ENCODE data around the gene TMEM185B.

The TMEM185B gene

DNA sequence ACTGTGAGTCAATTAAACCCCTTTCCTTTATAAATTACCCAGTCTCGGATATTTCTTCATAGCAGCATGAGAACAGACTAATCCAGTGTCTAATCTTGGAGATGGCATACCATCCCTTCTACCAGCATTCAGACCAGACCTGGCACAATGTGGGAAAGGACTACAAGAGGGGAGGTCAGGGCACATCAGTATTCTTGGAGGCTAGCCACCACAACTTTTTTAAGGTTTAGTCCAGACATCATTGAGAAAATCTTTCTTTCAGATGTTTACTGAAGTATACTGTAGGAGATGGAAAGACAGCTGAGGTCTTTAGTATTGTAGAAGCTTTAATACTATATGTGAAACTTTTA is 33.4 kb upstream of the TMEM185B start:
- H3K27me3 Mint-ChIP-seq (ENCODE audit: low read depth), result no peaks in the 10 kb centered on the region
- no peak overlapping the region for H3K27ac Mint-ChIP-seq
- H3K4me1 Mint-ChIP-seq (ENCODE audit: low read depth), result peaks cover 54% of the 10 kb centered on the region
- peaks cover 13% of the 10 kb centered on the region for H3K9me3 Mint-ChIP-seq
- H3K36me3 Mint-ChIP-seq (ENCODE audit: low read depth), result peaks cover 51% of the 10 kb centered on the region
- peak overlapping the region; percentile 95 for H3K4me3 Mint-ChIP-seq
- no peak for DNase-seq (ENCODE audit: low spot score)

GRCh38 chr2:120255986-120256650 is 32.9 kb upstream of the TMEM185B start:
- no peak for DNase-seq (ENCODE audit: low spot score)
- peak overlapping the region; percentile 95 for H3K4me3 Mint-ChIP-seq
- H3K9me3 Mint-ChIP-seq, result peaks cover 13% of the 10 kb centered on the region
- H3K27me3 Mint-ChIP-seq (ENCODE audit: low read depth), result no peaks in the 10 kb centered on the region
- H3K36me3 Mint-ChIP-seq (ENCODE audit: low read depth), result peaks cover 51% of the 10 kb centered on the region
- peak overlapping the region; percentile 2 for H3K27ac Mint-ChIP-seq
- H3K4me1 Mint-ChIP-seq (ENCODE audit: low read depth), result peaks cover 57% of the 10 kb centered on the region

DNA sequence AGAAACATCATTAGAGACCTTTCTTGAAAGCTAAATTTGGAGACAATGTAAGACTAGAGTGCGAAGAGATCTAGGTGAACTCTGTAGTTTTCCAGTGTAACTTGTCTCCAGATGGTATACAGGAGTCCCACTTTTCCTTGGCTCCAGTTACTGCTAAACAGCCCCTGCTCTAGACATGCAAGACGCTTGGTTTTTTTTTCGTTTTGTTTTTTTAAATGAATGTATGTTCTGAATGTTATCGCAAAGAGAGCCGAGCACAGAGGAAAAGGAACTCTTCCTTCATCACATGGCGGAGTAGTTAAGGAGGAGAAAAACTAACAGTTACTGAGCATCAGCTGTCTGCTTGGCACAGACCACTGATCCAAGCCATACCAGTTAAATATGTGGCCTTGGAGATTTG is 31.9 kb upstream of the TMEM185B start:
- Mint-ChIP-seq H3K9me3 (peaks cover 6% of the 10 kb centered on the region), H3K4me1 (ENCODE audit: low read depth) (peaks cover 61% of the 10 kb centered on the region), H3K36me3 (ENCODE audit: low read depth) (peaks cover 51% of the 10 kb centered on the region), H3K4me3 (peak overlapping the region; percentile 95), H3K27ac (no peak overlapping the region), H3K27me3 (ENCODE audit: low read depth) (no peaks in the 10 kb centered on the region)
- DNase-seq (ENCODE audit: low spot score), result no peak

DNA sequence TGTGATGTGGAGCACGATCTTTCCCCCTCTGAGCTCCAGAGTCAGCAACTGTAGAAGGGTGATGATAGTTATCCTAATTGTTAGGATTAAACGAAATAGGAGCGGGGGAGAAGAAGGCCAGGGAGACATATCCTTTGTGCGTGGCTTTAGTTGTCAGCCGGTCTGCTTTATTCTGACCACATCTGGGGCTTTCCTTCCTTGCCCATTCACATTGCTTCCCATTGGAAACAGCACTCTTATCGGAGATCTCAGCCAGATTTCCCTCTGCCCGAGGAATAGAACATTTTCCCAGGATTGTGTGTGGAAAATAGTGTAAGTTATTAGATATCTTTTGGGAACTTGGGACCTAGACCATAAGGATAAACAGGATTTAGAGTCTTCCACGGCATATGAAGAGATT is 31.0 kb upstream of the TMEM185B start:
- Mint-ChIP-seq H3K27ac (no peak overlapping the region), H3K36me3 (ENCODE audit: low read depth) (peaks cover 49% of the 10 kb centered on the region), H3K4me1 (ENCODE audit: low read depth) (peaks cover 62% of the 10 kb centered on the region), H3K27me3 (ENCODE audit: low read depth) (peaks cover 4% of the 10 kb centered on the region), H3K4me3 (peak overlapping the region; percentile 95), H3K9me3 (peaks cover 6% of the 10 kb centered on the region)
- no peak for DNase-seq (ENCODE audit: low spot score)

DNA sequence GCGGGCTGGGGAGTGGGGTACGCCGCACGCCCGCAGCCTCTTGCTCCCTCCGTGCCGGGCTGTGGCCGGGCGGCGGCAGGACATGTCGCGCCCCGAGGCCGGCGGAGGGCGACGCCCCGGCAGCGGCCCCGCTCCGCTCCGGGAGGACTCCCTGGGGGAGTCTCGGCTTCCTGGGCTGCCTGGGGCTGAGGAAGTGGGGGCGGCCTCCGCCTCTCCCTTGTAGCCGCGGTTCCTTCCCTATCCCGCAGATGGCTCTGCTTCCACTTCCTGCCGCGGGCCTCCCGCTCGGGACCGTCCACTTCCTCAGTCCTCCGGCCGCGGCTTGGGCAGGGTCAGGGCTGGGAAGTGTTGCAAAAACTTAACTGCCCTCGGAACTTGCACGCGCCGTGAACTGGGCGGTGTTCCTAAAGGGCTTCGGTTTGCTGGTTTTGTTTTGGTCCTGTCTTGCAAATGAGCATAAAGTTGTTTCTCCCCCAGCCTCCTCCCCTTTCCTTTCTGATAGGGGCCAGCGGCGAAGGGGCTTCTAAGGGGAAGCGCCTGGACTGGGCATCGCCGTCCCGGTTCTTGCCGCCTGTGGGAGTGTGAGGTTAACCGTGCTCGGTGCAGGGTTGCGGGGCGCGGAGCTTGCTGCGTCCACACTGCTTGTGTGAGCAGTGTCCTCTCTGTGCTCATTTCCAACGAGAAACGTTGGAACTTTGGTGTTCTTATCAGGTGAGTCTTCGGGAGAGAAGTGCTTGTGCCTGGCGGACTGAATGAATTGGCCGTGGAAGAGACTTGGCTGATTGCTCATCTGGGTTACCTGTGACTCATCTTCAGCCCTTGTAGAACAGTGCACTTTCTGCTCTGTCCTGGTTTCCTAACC is 30.1 kb upstream of the TMEM185B start:
- H3K4me1 Mint-ChIP-seq (ENCODE audit: low read depth), result peaks cover 62% of the 10 kb centered on the region
- H3K36me3 Mint-ChIP-seq (ENCODE audit: low read depth), result peaks cover 40% of the 10 kb centered on the region
- H3K4me3 Mint-ChIP-seq, result peak overlapping the region; percentile 95
- H3K9me3 Mint-ChIP-seq, result peaks cover 2% of the 10 kb centered on the region
- peak overlapping the region; percentile 87 for H3K27ac Mint-ChIP-seq
- peaks cover 7% of the 10 kb centered on the region for H3K27me3 Mint-ChIP-seq (ENCODE audit: low read depth)
- peak; percentile 40 for DNase-seq (ENCODE audit: low spot score)

- Mint-ChIP-seq H3K4me3 (peak within 1 kb of the TSS; percentile 100), H3K4me1 (ENCODE audit: low read depth) (peaks cover 56% of the 10 kb centered on the region), H3K9me3 (no peaks in the 10 kb centered on the region), H3K27me3 (ENCODE audit: low read depth) (peaks cover 13% of the 10 kb centered on the region), H3K36me3 (ENCODE audit: low read depth) (peaks cover 31% of the 10 kb centered on the region), H3K27ac (peak within 1 kb of the TSS; percentile 94)
- DNase-seq (ENCODE audit: low spot score), result peak; percentile 99
These were observed 29.2 kb upstream of the TMEM185B start, which contains the start of gene RALB for GRCh38 chr2:120252225-120253020. TSS of gene RALB (plus strand) at chr2:120252852. CDS start at chr2:120278665, 25,813 bp downstream.

DNA sequence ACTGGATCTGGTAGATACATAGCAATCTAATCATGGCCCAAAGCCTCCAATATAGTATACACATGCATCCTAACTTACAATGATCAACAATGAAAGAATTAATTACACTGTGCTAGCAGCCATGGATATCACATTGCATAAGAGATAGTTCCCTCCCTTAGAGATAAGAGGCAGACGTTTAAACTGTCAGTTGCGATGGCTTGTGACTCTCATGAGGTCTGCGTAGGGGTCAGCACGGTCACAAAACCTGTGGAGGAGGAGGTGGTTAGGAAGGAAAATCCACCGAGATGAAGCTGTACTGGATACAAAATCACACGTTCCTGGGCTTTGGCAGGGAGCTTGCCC is 28.7 kb upstream of the TMEM185B start:
- DNase-seq (ENCODE audit: low spot score), result no peak
- Mint-ChIP-seq H3K4me1 (ENCODE audit: low read depth) (peaks cover 52% of the 10 kb centered on the region), H3K27me3 (ENCODE audit: low read depth) (peaks cover 13% of the 10 kb centered on the region), H3K27ac (peak overlapping the region; percentile 94), H3K36me3 (ENCODE audit: low read depth) (peaks cover 29% of the 10 kb centered on the region), H3K9me3 (no peaks in the 10 kb centered on the region), H3K4me3 (peak overlapping the region; percentile 100)

DNA sequence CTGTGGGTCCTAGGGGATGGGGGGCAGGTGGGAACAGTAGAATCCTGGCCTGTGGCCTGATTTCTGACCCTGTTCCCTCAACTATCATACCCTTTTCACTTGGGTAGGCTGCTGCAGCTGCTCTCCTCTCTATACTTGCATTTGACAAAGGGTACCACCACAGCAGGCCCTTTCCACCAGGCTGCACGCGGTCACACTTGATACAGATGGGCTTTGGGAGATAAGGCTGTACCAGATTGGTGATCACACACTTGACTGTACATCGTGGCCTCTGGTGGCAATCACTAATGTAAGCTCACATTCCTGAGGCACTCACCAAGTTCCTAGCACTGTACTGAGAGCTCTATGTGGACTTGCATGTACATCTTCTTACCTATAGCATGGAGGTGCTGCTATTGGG is 27.9 kb upstream of the TMEM185B start:
- Mint-ChIP-seq H3K36me3 (ENCODE audit: low read depth) (peaks cover 22% of the 10 kb centered on the region), H3K27me3 (ENCODE audit: low read depth) (peaks cover 13% of the 10 kb centered on the region), H3K9me3 (no peaks in the 10 kb centered on the region), H3K27ac (no peak overlapping the region), H3K4me3 (no peak overlapping the region), H3K4me1 (ENCODE audit: low read depth) (peaks cover 47% of the 10 kb centered on the region)
- no peak for DNase-seq (ENCODE audit: low spot score)

DNA sequence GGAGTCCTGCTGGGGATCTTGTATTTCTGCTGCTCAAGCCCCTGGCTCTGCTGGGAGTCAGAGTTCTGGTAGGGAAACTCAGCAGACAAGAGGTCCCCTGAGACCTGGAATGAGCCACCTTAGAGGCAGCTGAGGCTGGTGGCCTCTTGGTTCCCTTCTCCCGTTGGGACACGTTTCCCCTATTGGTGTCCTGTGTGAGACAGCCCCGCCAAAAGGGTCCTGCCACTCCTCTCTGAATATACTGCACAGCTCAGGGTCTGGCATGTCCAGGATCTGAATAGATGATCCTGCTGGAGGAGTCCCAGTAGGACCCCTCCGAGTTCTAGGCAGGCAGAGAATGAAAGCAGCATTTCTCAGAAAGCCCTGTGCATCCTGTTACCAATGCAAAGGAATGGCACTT is 27.4 kb upstream of the TMEM185B start:
- H3K4me3 Mint-ChIP-seq, result no peak overlapping the region
- H3K27ac Mint-ChIP-seq, result no peak overlapping the region
- H3K4me1 Mint-ChIP-seq (ENCODE audit: low read depth), result peaks cover 43% of the 10 kb centered on the region
- no peak for DNase-seq (ENCODE audit: low spot score)
- peaks cover 18% of the 10 kb centered on the region for H3K36me3 Mint-ChIP-seq (ENCODE audit: low read depth)
- H3K9me3 Mint-ChIP-seq, result no peaks in the 10 kb centered on the region
- H3K27me3 Mint-ChIP-seq (ENCODE audit: low read depth), result peaks cover 13% of the 10 kb centered on the region

- peaks cover 15% of the 10 kb centered on the region for H3K9me3 Mint-ChIP-seq
- DNase-seq (ENCODE audit: low spot score), result no peak
- peaks cover 13% of the 10 kb centered on the region for H3K27me3 Mint-ChIP-seq (ENCODE audit: low read depth)
- H3K36me3 Mint-ChIP-seq (ENCODE audit: low read depth), result peaks cover 6% of the 10 kb centered on the region
- peaks cover 24% of the 10 kb centered on the region for H3K4me1 Mint-ChIP-seq (ENCODE audit: low read depth)
- H3K4me3 Mint-ChIP-seq, result no peak overlapping the region
- H3K27ac Mint-ChIP-seq, result no peak overlapping the region
These were observed 24.7 kb upstream of the TMEM185B start for GRCh38 chr2:120247851-120248250.

DNA sequence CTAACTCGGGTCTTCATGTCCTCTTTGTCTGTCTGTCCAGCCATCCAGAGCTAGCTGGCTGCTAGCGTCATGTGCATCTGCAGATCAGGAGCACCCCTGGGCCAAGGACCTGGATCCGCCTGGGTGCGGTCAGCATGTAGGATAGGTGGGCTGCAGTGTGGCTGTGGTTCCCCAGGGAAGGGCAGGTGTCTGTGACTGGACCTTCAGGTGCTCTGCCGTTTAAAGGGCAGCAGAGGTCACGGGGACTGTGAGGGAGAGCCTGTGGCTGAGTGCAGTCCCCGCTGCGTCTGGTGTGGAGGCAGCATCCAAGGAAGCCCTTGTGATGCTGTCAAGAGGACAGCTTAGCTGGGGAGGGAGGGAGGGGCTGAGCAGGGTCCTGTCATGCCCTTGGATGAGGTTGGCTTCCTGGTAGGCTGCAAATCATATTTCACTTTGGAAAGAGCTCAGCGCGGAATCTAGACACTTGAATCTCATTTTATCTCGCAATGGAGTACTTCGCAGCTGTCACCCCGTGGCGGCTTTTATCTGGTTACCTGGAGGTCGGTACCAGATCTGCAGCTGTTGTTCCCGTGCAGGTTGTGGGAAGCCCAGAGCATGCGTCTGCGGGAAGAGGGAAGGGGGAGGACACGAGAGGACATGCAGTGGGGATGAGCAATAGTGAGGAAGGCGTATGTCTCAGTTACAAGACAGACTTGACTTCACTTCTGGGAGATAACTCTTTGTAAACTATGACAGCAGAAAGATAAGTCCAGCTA is 23.5 kb upstream of the TMEM185B start:
- H3K36me3 Mint-ChIP-seq (ENCODE audit: low read depth), result peaks cover 6% of the 10 kb centered on the region
- no peak overlapping the region for H3K27ac Mint-ChIP-seq
- no peak for DNase-seq (ENCODE audit: low spot score)
- H3K4me1 Mint-ChIP-seq (ENCODE audit: low read depth), result peaks cover 18% of the 10 kb centered on the region
- H3K9me3 Mint-ChIP-seq, result peaks cover 15% of the 10 kb centered on the region
- H3K4me3 Mint-ChIP-seq, result no peak overlapping the region
- H3K27me3 Mint-ChIP-seq (ENCODE audit: low read depth), result peaks cover 13% of the 10 kb centered on the region

- peaks cover 6% of the 10 kb centered on the region for H3K36me3 Mint-ChIP-seq (ENCODE audit: low read depth)
- peaks cover 13% of the 10 kb centered on the region for H3K27me3 Mint-ChIP-seq (ENCODE audit: low read depth)
- H3K4me3 Mint-ChIP-seq, result no peak overlapping the region
- peaks cover 12% of the 10 kb centered on the region for H3K4me1 Mint-ChIP-seq (ENCODE audit: low read depth)
- no peak for DNase-seq (ENCODE audit: low spot score)
- no peak overlapping the region for H3K27ac Mint-ChIP-seq
- peaks cover 15% of the 10 kb centered on the region for H3K9me3 Mint-ChIP-seq
These were observed 22.5 kb upstream of the TMEM185B start for GRCh38 chr2:120245520-120246332.
